GM12892 (cell line): Measurements from ENCODE around the gene STK10.

Source experiments
- DNase-seq: peaks from one replicate; pipeline ENCODE4 v3.0.0; 2011; ENCODE audit not compliant: insufficient read length
- FAIRE-seq: peaks from 2 replicates; lab custom pipeline; 2011; peaks lifted over from hg19 to GRCh38; lab: Jason Lieb, UNC
- POLR2A ChIP-seq: IDR thresholded peaks from 2 replicates; pipeline ENCODE4 v1.6.1; 2011; ENCODE audit warnings: low read depth, low read length, control low read depth
- POLR2AphosphoS5 ChIP-seq: IDR thresholded peaks from 2 replicates; pipeline ENCODE4 v1.6.1; 2011; ENCODE audit warnings: low read depth, low read length, control low read depth
- TAF1 ChIP-seq: IDR thresholded peaks from 2 replicates; pipeline ENCODE4 v1.6.1; 2011; ENCODE audit warnings: low read depth, mild to moderate bottlenecking, control low read depth, low read length, borderline replicate concordance

Gene STK10

DNA sequence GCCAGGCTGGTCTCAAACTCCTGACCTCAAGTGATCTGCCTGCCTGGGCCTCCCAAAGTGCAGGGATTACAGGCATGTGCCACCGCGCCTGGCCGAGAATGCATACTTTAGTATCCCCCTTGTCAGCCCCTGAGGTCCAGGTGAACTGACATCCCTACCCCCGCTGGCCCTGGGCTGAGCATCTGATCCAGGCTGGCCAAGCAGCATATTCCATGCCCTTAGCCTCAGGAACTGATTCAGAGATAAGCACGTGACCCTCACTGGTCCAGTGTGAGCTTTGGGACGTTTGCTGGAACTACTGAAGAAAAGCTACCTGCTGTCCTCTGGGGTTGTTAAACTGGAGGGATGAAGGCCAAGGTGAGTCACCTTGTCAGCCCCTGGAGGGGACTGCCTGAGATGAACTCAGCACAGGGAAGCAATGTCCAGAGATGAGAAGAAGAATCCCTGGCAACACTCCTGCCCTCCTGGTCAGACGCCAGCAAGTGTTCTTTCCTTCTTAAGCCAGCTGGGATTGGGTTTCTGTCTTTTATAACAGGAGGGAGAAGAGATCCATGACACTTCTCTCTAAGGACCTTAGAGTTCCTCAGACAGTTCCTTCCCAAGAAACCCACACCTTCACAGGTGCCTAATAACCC is 122.5 kb downstream of the STK10 start:
- no peak for DNase-seq
- no peak for TF ChIP-seq POLR2AphosphoS5
- no peak for TF ChIP-seq TAF1
- TF ChIP-seq POLR2A: no peak

GRCh38 chr5:172064766-172065165 is 123.3 kb downstream of the STK10 start:
- FAIRE-seq (no peak), DNase-seq (no peak)
- TF ChIP-seq POLR2A: no peak

More for the DNA sequence above, 122.5 kb downstream of the STK10 start:
- no peak for FAIRE-seq

DNA sequence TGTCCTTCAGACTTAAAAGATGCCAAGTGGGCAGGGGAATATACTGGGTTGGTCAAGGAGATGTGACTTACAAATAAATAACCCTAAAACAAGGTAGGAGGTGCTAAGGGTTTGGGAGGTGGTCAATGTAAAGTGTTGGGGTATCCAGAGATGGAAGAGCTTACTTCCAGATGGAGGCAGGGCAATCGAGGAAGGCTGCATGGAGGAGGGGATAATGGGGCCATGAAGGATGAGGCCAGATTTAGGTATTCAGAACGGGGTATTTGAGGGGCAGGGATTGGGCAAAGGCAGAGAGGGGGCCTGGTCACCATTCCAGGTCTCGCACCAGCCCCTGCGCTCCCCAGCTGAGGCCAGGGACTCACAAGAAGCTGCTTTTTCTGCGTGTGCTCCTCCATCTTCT is 123.7 kb downstream of the STK10 start:
- no peak for DNase-seq
- TF ChIP-seq POLR2A (no peak), TAF1 (no peak), POLR2AphosphoS5 (no peak)
- FAIRE-seq: no peak

DNA sequence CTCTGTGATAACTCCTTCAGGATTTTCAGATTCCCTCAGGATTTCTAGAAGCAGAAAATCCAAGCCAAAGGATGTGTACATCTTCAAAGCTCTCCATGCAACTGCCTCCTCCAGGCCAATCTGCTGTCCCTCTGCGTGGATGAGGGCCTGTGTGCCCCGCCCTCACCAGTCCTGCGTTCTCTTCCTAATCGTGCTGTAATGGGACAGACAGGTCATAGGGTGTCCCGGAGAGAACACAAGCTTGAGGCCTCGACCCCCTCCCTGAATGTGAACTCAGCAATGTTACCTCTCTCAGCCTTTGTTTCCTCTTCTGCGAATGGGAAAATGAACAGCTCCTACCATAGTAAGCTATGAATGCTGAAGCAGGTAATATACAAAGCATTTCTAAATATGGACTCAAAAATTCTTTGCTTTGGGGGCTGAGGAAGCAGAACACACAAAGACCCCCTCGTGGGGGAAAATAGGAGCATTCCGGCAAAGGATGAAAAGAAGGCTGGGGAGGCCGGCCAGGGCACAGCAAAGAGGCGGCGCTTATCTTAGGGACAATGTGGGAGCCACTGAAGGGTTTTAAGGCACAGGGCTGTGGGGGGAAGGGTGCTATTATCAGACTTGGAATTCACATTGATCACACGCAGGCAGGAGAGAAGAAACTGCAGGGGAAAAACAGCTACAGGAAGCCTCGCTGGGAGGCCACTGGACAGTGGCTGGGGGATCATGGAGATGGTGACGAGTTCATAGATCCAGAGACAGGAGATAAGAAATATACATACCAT is 124.4 kb downstream of the STK10 start:
- TF ChIP-seq POLR2AphosphoS5: no peak
- TF ChIP-seq TAF1: no peak
- TF ChIP-seq POLR2A: no peak
- no peak for FAIRE-seq
- DNase-seq: no peak

DNA sequence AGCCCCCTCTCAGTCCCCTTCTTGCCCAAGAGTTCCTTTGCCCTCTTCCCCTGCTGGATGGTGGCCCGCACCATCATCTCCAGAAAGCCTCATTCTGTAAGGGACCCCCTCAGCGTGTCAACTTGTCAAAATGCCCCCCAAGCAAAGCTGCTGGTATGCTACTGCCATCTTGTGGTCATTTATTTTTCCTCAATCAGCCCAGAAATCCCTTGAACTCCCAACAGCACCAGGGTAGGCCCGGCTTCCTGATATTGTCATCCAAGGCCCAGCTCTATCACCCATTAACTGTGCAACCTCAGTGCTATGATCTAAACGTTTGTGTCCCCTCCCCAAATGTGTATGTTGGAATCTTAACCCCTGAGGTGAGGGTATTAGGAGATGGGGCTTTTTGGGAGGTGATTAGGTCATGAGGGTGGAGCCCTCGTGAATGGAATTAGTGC is 128.3 kb downstream of the STK10 start:
- DNase-seq (no peak), FAIRE-seq (peak; percentile 74)
- TF ChIP-seq TAF1 (no peak), POLR2AphosphoS5 (0 out of 2 replicates have a peak, but pooled peaks have one; percentile 25), POLR2A (no peak)

DNA sequence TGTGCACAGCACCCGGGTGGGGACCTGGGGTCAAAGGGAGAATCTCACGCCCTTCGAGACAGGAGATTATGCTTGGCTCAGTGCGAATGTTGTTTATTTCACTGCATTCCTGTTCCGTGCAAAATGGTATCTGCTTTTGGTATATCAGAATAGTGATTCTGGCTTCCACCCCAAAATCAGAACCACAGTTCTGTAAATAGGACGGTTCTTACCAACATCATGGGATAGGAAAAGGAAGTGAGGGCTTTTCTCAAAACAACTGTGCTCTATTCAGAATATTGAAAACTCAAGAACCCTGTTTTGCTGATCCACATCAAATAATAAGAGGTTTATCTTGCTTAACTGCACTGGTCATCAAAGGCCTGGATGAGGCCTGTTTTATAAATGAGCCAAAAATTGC is 129.9 kb downstream of the STK10 start:
- FAIRE-seq (no peak), DNase-seq (no peak)
- no peak for TF ChIP-seq POLR2A
- no peak for TF ChIP-seq TAF1
- TF ChIP-seq POLR2AphosphoS5: no peak

DNA sequence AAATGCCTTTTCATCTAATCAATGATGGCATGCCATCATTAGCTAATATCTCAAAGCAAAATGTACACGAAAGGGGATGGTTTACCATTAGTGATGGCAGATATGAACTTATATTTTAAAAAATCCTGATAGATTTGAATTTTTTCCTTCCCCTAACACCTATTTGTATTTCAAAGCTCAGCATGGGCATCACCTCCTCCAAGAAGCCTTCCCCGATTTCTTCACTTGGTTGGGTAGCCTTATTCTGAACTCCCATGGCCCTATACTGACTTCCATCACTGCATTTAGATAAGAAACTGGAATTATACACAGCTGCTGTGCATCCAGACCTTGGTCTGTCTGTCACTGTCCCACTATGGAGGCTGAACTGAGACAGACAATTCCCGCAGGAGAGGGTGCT is 132.0 kb downstream of the STK10 start:
- FAIRE-seq (no peak), DNase-seq (no peak)
- TF ChIP-seq TAF1: no peak

GRCh38 chr5:172055421-172055820 is 132.6 kb downstream of the STK10 start:
- TF ChIP-seq POLR2AphosphoS5: no peak
- no peak for TF ChIP-seq POLR2A
- no peak for TF ChIP-seq TAF1
- no peak for FAIRE-seq

GRCh38 chr5:172054611-172055153 is 133.3 kb downstream of the STK10 start:
- DNase-seq (no peak), FAIRE-seq (no peak)
- TF ChIP-seq TAF1 (no peak), POLR2A (no peak), POLR2AphosphoS5 (no peak)

More at GRCh38 chr5:172055421-172055820, 132.6 kb downstream of the STK10 start:
- DNase-seq: no peak

DNA sequence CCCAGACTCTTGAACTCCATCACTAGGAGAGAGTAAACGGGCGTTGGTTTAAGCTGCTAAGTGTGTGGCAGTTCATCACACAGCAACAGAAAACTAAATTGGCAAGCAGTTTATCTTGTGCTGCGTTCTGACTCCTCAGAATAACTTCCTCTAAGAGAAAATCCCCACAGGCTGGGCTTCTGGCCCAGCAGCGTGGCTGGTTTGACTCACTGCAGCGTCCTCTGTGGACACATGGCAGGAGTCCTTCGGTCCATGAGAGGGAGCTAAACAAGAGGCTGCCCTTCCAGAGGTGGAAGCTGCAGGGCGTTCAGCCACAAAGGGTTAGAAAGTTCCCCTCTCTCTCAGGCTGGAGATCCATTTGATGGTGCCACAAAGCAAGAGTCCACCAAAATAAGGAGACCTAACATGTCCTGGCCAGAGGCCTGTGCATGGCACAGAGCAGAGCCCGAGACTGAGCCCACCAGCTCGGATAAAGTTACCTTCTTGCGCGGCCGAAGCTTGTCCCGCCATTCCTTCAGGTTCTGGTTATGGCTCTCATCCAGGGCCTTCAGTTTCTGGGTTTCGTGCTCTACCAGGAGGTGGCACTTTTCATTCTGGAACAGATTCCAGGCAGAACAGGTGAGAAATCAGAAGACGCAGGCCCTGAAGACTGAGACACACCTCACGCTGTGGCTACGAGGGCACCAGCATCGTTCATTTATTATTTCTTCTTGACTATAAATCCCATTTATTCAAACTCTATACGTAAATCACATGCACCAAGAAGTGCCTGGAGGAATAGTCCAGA is 135.4 kb downstream of the STK10 start:
- TF ChIP-seq POLR2A (no peak), POLR2AphosphoS5 (no peak), TAF1 (no peak)
- DNase-seq (no peak), FAIRE-seq (no peak)

GRCh38 chr5:172051643-172052339 is 136.2 kb downstream of the STK10 start:
- DNase-seq (no peak), FAIRE-seq (no peak)
- TF ChIP-seq POLR2A: no peak
